GM12878 (cell line): Measurements from ENCODE around the gene PLPP6. TPM values are rescaled to one million over a fixed set of nuclear protein-coding genes. Genes with fewer than 3 reads are reported as not detected.

Experiments used
- ATAC-seq: fragments of 200-7000 bp; cut with Tn5 transposase; 3 replicates; pipeline ENCODE4 v1.9.1; 2020; ENCODE audit warnings: mild to moderate bottlenecking, moderate library complexity
- BruUV-seq: library from RNA; stranded (reverse); fragments of 400-500 nt; replicated peaks from 2 replicates; lab custom pipeline; 2021; lab: Mats Ljungman, UMichigan
- CTCF ChIA-PET: fragments of 300-600 bp; sonication (Branson Sonifier 250); formaldehyde crosslinking; extraction: SDS; loops from one replicate; lab custom pipeline; 2021; ENCODE audit warnings: inconsistent platforms; lab: Yijun Ruan, JAX
- POLR2A ChIA-PET: fragments of 350-600 bp; formaldehyde crosslinking; extraction: SDS; loops from one replicate; lab custom pipeline; 2021; ENCODE audit warnings: inconsistent platforms; lab: Charles Lee
- RAD21 ChIA-PET: fragments of 300-600 bp; sonication (Branson Sonifier 250); formaldehyde crosslinking; loops from one replicate; lab custom pipeline; 2023; ENCODE audit warnings: antibody characterized with exemption; ENCODE audit not compliant: unreplicated experiment; lab: Charles Lee
- SMC1A ChIA-PET: fragments of 300-600 bp; sonication (Branson Sonifier 250); formaldehyde crosslinking; loops from one replicate; lab custom pipeline; 2023; ENCODE audit not compliant: unreplicated experiment, uncharacterized antibody; lab: Charles Lee
- DNase-seq: peaks from one replicate; pipeline ENCODE4 v3.0.0-alpha.2; 2011; ENCODE audit warnings: low read depth, low spot score
- FAIRE-seq: peaks from 3 replicates; lab custom pipeline; 2011; peaks lifted over from hg19 to GRCh38; lab: Jason Lieb, UNC
- H2AFZ ChIP-seq: 2 replicates; pipeline ENCODE4 v1.6.0; 2011; ENCODE audit warnings: low read depth, low read length, control low read depth; ENCODE audit not compliant: control insufficient read depth
- H3K27ac ChIP-seq: 2 replicates; pipeline ENCODE4 v1.5.1; 2011; ENCODE audit warnings: control low read depth; ENCODE audit not compliant: control insufficient read depth, insufficient read depth
- H3K27me3 ChIP-seq, 2 experiments: replicated peaks in 1 of 2; 2 replicates each; pipeline versions ENCODE4 v1.6.0 to v1.6.1; 2011; ENCODE audit warnings: low read length in 1 of 2; ENCODE audit not compliant: control insufficient read depth in 2 of 2, insufficient read depth in 2 of 2
- H3K36me3 ChIP-seq, 2 experiments: 2 replicates each; pipeline ENCODE4 v1.5.1; 2011; ENCODE audit warnings: low read length in 1 of 2; ENCODE audit not compliant: control insufficient read depth in 2 of 2, insufficient read depth in 2 of 2
- H3K4me1 ChIP-seq: 2 replicates; pipeline ENCODE4 v1.6.1; 2011; ENCODE audit warnings: mild to moderate bottlenecking, low read length, moderate library complexity, mixed read lengths; ENCODE audit not compliant: control insufficient read depth, insufficient read depth
- H3K4me2 ChIP-seq: 2 replicates; pipeline ENCODE4 v1.6.0; 2011; ENCODE audit warnings: control low read depth; ENCODE audit not compliant: control insufficient read depth, insufficient read depth
- H3K4me3 ChIP-seq: fragments of 200-600 bp; sonication (generic); 2 replicates; pipeline ENCODE4 v1.5.1; 2016
- H3K79me2 ChIP-seq: 2 replicates; pipeline ENCODE4 v1.6.0; 2011; ENCODE audit warnings: low read length; ENCODE audit not compliant: control insufficient read depth, insufficient read depth
- H3K9ac ChIP-seq: 2 replicates; pipeline ENCODE4 v1.8.0; 2011; ENCODE audit warnings: low read length, control low read depth, mixed read lengths; ENCODE audit not compliant: control insufficient read depth, insufficient read depth
- H3K9me3 ChIP-seq: replicated peaks from 3 replicates; pipeline ENCODE4 v1.5.1; 2011; ENCODE audit warnings: mild to moderate bottlenecking, low read length; ENCODE audit not compliant: control insufficient read depth, insufficient read depth
- H4K20me1 ChIP-seq: 2 replicates; pipeline ENCODE4 v1.6.0; 2011; ENCODE audit not compliant: control insufficient read depth, insufficient read depth
- BACH1 ChIP-seq: fragments of 450-650 bp; IDR thresholded peaks from 2 replicates; pipeline ENCODE4 v1.6.1; 2017; ENCODE audit warnings: mild to moderate bottlenecking, borderline replicate concordance
- BMI1 ChIP-seq: fragments of 450-650 bp; IDR thresholded peaks from 2 replicates; pipeline ENCODE4 v1.6.1; 2016; ENCODE audit warnings: mild to moderate bottlenecking, moderate library complexity, borderline replicate concordance
- FOXM1 ChIP-seq: IDR thresholded peaks from 2 replicates; pipeline ENCODE4 v1.6.1; 2012; ENCODE audit warnings: low read depth, mild to moderate bottlenecking, inconsistent platforms, low read length, moderate library complexity
- GATAD2B ChIP-seq: fragments of 450-650 bp; conservative IDR thresholded peaks from 2 replicates; pipeline ENCODE4 v1.6.1; 2017; ENCODE audit warnings: low read depth, mild to moderate bottlenecking, moderate library complexity
- MAX ChIP-seq: IDR thresholded peaks from 2 replicates; pipeline ENCODE4 v1.6.1; 2012; ENCODE audit warnings: low read depth, low read length, improper control_type of control experiment
- NFXL1 ChIP-seq: fragments of 450-650 bp; IDR thresholded peaks from 2 replicates; pipeline ENCODE4 v1.6.1; 2017; ENCODE audit warnings: antibody characterized with exemption, mild to moderate bottlenecking, borderline replicate concordance
- POLR2AphosphoS2 ChIP-seq: IDR thresholded peaks from 2 replicates; pipeline ENCODE4 v1.6.1; 2011; ENCODE audit warnings: low read depth, mild to moderate bottlenecking, low read length, improper control_type of control experiment, moderate library complexity
- RAD21 ChIP-seq: IDR thresholded peaks from 2 replicates; pipeline ENCODE4 v1.6.1; 2011; ENCODE audit warnings: mild to moderate bottlenecking, low read depth, low read length, moderate library complexity; ENCODE audit not compliant: insufficient read depth
- RB1 ChIP-seq: fragments of 450-650 bp; formaldehyde crosslinking; IDR thresholded peaks from 2 replicates; pipeline ENCODE4 v1.6.1; 2017; ENCODE audit warnings: mild to moderate bottlenecking, borderline replicate concordance
- SMAD1 ChIP-seq: fragments of 450-650 bp; IDR thresholded peaks from 2 replicates; pipeline ENCODE4 v1.6.1; 2018; ENCODE audit warnings: mild to moderate bottlenecking, low read depth; ENCODE audit not compliant: partially characterized antibody
- SP1 ChIP-seq: IDR thresholded peaks from one replicate; pipeline ENCODE4 v1.6.1; 2011; ENCODE audit warnings: low read depth, low read length
- TARDBP ChIP-seq: IDR thresholded peaks from 2 replicates; pipeline ENCODE4 v1.6.1; 2016; ENCODE audit warnings: borderline replicate concordance
- WRNIP1 ChIP-seq: IDR thresholded peaks from 2 replicates; pipeline ENCODE4 v1.6.1; 2011; ENCODE audit warnings: low read depth, low read length, improper control_type of control experiment, borderline replicate concordance
- ZBTB40 ChIP-seq: fragments of 450-650 bp; IDR thresholded peaks from 2 replicates; pipeline ENCODE4 v1.6.1; 2016; ENCODE audit warnings: mild to moderate bottlenecking, moderate library complexity, borderline replicate concordance
- ZNF217 ChIP-seq: fragments of 450-650 bp; IDR thresholded peaks from 2 replicates; pipeline ENCODE4 v1.6.1; 2017; ENCODE audit warnings: antibody characterized with exemption, mild to moderate bottlenecking
- ZNF622 ChIP-seq: fragments of 450-650 bp; IDR thresholded peaks from 2 replicates; pipeline ENCODE4 v1.6.1; 2017; ENCODE audit warnings: mild to moderate bottlenecking, inconsistent platforms
- WGBS: methylation state at CpG from one replicate; pipeline ENCODE4 v1.1.6; 2016; ENCODE audit warnings: low lambda C conversion rate; ENCODE audit not compliant: insufficient replicate concordance, insufficient coverage; ENCODE audit errors: missing lambda C conversion rate; 5-methylcytosine and 5-hydroxymethylcytosine counted together
- in situ Hi-C: fragments of 300-500 bp; cut with MboI; formaldehyde crosslinking; loops from 9 replicates; pipeline ENCODE4 v1.14.3; 2018; ENCODE audit warnings: mixed read lengths
- intact Hi-C: fragments of 100-400 bp; cut with micrococcal nuclease; formaldehyde crosslinking; loops from one replicate; pipeline ENCODE4 v1.14.2; 2022; ENCODE audit not compliant: unreplicated experiment
- polyA plus RNA-seq, 11 experiments: library from polyadenylated mRNA; depleted of rRNA in 4 of 11; unstranded in 6 of 11; stranded (reverse) in 5 of 11; fragments of >200 nt; fragmentation: Nextera tagmentation in 4 of 11; fragmentation: Illumina TruSeq in 1 of 11; extraction: Ambion mirVana in 4 of 11; extraction: Trizol in 1 of 11; gene quantifications; 1 replicate in 1 of 11; 2 replicates in 10 of 11; pipeline versions ENCODE4 v1.2.1 to v1.2.3, GENCODE V29; 2011 to 2016; ENCODE audit warnings: inconsistent platforms in 2 of 11, missing spikeins in 2 of 11, low read depth in 1 of 11
- total RNA-seq, 4 experiments: library from RNA; depleted of rRNA in 3 of 4; stranded (reverse); fragments of >200 nt in 3 of 4; fragmentation: Illumina TruSeq in 1 of 4; extraction: Trizol in 1 of 4; gene quantifications; 2 replicates each; pipeline versions ENCODE4 v1.2.1 to v1.2.3, GENCODE V29; 2013 to 2021
- TF ChIP-seq, protein P1 (sequence below): fragments of 450-650 bp; conservative IDR thresholded peaks from 2 replicates; pipeline ENCODE4 v1.6.1; 2017; ENCODE audit warnings: mild to moderate bottlenecking, moderate library complexity

Gene PLPP6
- total and polyA plus RNA-seq, 10 of the 15 experiments (the other 5 are each of a cell fraction or from before 2014, with no cell fraction given) = 1.6 to 11.3 (median 6.9) TPM

DNA sequence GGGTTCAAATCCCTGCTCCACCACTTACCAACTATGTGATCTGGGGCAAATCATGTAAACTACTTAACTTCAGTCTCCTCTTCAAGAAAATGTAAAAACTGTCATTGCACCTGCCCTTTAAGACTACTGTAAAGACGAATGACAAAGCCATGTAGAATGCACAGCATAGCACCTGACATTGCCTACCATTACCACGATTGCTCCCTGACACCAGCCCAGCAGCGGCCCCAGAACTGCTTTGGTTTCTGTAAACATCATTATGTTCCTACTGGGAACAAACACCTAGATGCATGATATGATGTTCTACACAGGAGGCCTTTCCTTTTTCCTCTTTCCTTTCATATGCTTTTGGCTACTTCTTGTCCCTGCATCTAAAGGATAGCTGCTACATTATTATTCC, 23.1 kb upstream of the PLPP6 start:
- H3K27ac ChIP-seq = no peak overlapping the region
- POLR2A ChIA-PET = no interaction called here
- no peak for DNase-seq
- no peaks in the 10 kb centered on the region for H3K9me3 ChIP-seq
- no TSS peak for BruUV-seq
- H4K20me1 ChIP-seq = no peaks in the 10 kb centered on the region
- no peak overlapping the region for H3K4me3 ChIP-seq
- no peak overlapping the region for H3K9ac ChIP-seq
- H3K36me3 ChIP-seq = no peaks in the 10 kb centered on the region
- intact Hi-C loops = no loop called here
- no peak for FAIRE-seq
- H2AFZ ChIP-seq = no peak overlapping the region
- H3K79me2 ChIP-seq = no peaks in the 10 kb centered on the region
- in situ Hi-C loops = no loop called here
- CTCF ChIA-PET = interaction anchor here (0.7 to 2.0 kb wide), 5 partner anchors 34 to 326 kb away, joined by 3 to 12 read pairs (median 3); no protein-coding TSS in a partner anchor
- no peak overlapping the region for H3K4me2 ChIP-seq
- WGBS = 61% methylated on average over 3 of the region's 3 CpGs
- no peak for ATAC-seq
- H3K27me3 ChIP-seq = no peaks in the 10 kb centered on the region
- H3K4me1 ChIP-seq = no peaks in the 10 kb centered on the region
- RAD21 ChIA-PET = no interaction called here
- SMC1A ChIA-PET = interaction anchor here (1.6 to 1.9 kb wide), 2 partner anchors 102 to 256 kb away, joined by 3 to 10 read pairs; partner anchors contain the start of gene AK3
- TF ChIP-seq TARDBP (no peak), BACH1 (no peak), SMAD1 (no peak), WRNIP1 (no peak), NFXL1 (no peak), RB1 (no peak), ZBTB40 (no peak), BMI1 (no peak), SP1 (no peak), MAX (no peak), FOXM1 (no peak), POLR2AphosphoS2 (no peak), ZNF622 (no peak), GATAD2B (no peak), RAD21 (no peak), ZNF217 (no peak)
- TF ChIP-seq, protein P1, sequence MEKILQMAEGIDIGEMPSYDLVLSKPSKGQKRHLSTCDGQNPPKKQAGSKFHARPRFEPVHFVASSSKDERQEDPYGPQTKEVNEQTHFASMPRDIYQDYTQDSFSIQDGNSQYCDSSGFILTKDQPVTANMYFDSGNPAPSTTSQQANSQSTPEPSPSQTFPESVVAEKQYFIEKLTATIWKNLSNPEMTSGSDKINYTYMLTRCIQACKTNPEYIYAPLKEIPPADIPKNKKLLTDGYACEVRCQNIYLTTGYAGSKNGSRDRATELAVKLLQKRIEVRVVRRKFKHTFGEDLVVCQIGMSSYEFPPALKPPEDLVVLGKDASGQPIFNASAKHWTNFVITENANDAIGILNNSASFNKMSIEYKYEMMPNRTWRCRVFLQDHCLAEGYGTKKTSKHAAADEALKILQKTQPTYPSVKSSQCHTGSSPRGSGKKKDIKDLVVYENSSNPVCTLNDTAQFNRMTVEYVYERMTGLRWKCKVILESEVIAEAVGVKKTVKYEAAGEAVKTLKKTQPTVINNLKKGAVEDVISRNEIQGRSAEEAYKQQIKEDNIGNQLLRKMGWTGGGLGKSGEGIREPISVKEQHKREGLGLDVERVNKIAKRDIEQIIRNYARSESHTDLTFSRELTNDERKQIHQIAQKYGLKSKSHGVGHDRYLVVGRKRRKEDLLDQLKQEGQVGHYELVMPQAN = no peak
